SK-N-MC (cell line): ENCODE data around the gene PPP1R26.
"Not testable (repeated sequence)": the region's sequence is repeated elsewhere in the genome, so short reads cannot be mapped to it uniquely, and the experiment has no call there.

Experiments used
- EZH2 ChIP-seq: fragments of 200-600 bp; sonication (generic); IDR thresholded peaks from one replicate; pipeline ENCODE4 v1.6.1; 2017; ENCODE audit warnings: antibody characterized with exemption
- POLR2AphosphoS5 ChIP-seq: IDR thresholded peaks from 2 replicates; pipeline ENCODE4 v1.6.1; 2012; ENCODE audit warnings: mild to moderate bottlenecking, low read depth, low read length, borderline replicate concordance

- not testable (repeated sequence) for TF ChIP-seq POLR2AphosphoS5, EZH2
Observed at GRCh38 chr9:135449532-135449931, 30.1 kb upstream of the PPP1R26 start.
